Astrocyte (in vitro differentiated cells and primary cell): Measurements from ENCODE around the gene ZNF678. TPM values are rescaled to one million over a fixed set of nuclear protein-coding genes. Genes with fewer than 3 reads are reported as not detected.
"Not testable (repeated sequence)": the region's sequence is repeated elsewhere in the genome, so short reads cannot be mapped to it uniquely, and the experiment has no call there.

Source experiments
- DNase-seq: peaks from one replicate; pipeline ENCODE4 v3.0.0-alpha.2; 2010; ENCODE audit warnings: low read depth
- FAIRE-seq: peaks from 2 replicates; lab custom pipeline; 2011; peaks lifted over from hg19 to GRCh38; lab: Jason Lieb, UNC
- H2AFZ ChIP-seq: 2 replicates; pipeline ENCODE4 v1.6.0; 2012; ENCODE audit warnings: low read depth, low read length, inconsistent platforms
- H3K27ac ChIP-seq: 2 replicates; pipeline ENCODE4 v1.5.1; 2011; ENCODE audit warnings: low read depth, low read length, inconsistent platforms
- H3K27me3 ChIP-seq: 2 replicates; pipeline ENCODE4 v1.6.0; 2011; ENCODE audit warnings: low read length, inconsistent platforms; ENCODE audit not compliant: insufficient read depth
- H3K36me3 ChIP-seq: 2 replicates; pipeline ENCODE4 v1.5.1; 2011; ENCODE audit warnings: low read length, inconsistent platforms; ENCODE audit not compliant: insufficient read depth
- H3K4me1 ChIP-seq: 2 replicates; pipeline ENCODE4 v1.5.1; 2011; ENCODE audit warnings: low read length, inconsistent platforms; ENCODE audit not compliant: insufficient read depth
- H3K4me2 ChIP-seq: 2 replicates; pipeline ENCODE4 v1.6.0; 2012; ENCODE audit warnings: low read length, inconsistent platforms
- H3K4me3 ChIP-seq: 2 replicates; pipeline ENCODE4 v1.5.1; 2011; ENCODE audit warnings: low read depth, mild to moderate bottlenecking, low read length, inconsistent platforms; ENCODE audit not compliant: insufficient read depth
- H3K79me2 ChIP-seq: 2 replicates; pipeline ENCODE4 v1.6.0; 2012; ENCODE audit warnings: mild to moderate bottlenecking, low read length, inconsistent platforms; ENCODE audit not compliant: insufficient read depth
- H3K9ac ChIP-seq: 2 replicates; pipeline ENCODE4 v1.6.0; 2012; ENCODE audit warnings: mild to moderate bottlenecking, low read length, inconsistent platforms
- H3K9me3 ChIP-seq: 2 replicates; pipeline ENCODE4 v1.5.1; 2012; ENCODE audit warnings: low read depth, mild to moderate bottlenecking, low read length, inconsistent platforms; ENCODE audit not compliant: insufficient read depth
- H4K20me1 ChIP-seq: 2 replicates; pipeline ENCODE4 v1.6.0; 2012; ENCODE audit warnings: low read length, inconsistent platforms; ENCODE audit not compliant: insufficient read depth
- H3K27ac Mint-ChIP-seq: one replicate; pipeline ENCODE4 v1.8.0; 2021; ENCODE audit warnings: mild to moderate bottlenecking, mixed read lengths; ENCODE audit not compliant: unreplicated experiment
- H3K27me3 Mint-ChIP-seq: one replicate; pipeline ENCODE4 v1.8.0; 2021; ENCODE audit warnings: low read depth, mixed read lengths; ENCODE audit not compliant: unreplicated experiment
- H3K36me3 Mint-ChIP-seq: one replicate; pipeline ENCODE4 v1.8.0; 2021; ENCODE audit warnings: low read depth, mixed read lengths; ENCODE audit not compliant: unreplicated experiment
- H3K4me1 Mint-ChIP-seq: one replicate; pipeline ENCODE4 v1.8.0; 2021; ENCODE audit warnings: low read depth, mixed read lengths; ENCODE audit not compliant: unreplicated experiment
- H3K4me3 Mint-ChIP-seq: one replicate; pipeline ENCODE4 v1.8.0; 2021; ENCODE audit warnings: mild to moderate bottlenecking, moderate library complexity, mixed read lengths; ENCODE audit not compliant: unreplicated experiment
- H3K9me3 Mint-ChIP-seq: one replicate; pipeline ENCODE4 v1.8.0; 2021; ENCODE audit warnings: mild to moderate bottlenecking, mixed read lengths; ENCODE audit not compliant: unreplicated experiment
- CTCF ChIP-seq: IDR thresholded peaks from 2 replicates; pipeline ENCODE4 v1.5.1; 2011; ENCODE audit warnings: low read depth, mild to moderate bottlenecking, inconsistent platforms, low read length, moderate library complexity; ENCODE audit not compliant: insufficient read depth
- EZH2 ChIP-seq: IDR thresholded peaks from 2 replicates; pipeline ENCODE4 v1.6.1; 2012; ENCODE audit warnings: mild to moderate bottlenecking, low read length, inconsistent platforms; ENCODE audit not compliant: insufficient read depth
- total RNA-seq: library from RNA; stranded (reverse); gene quantifications from 2 replicates; pipeline ENCODE4 v1.2.1, GENCODE V29; 2021

ZNF678 gene
- total RNA-seq, 1 donor from 2014 or later = 5.4 TPM

- peaks cover 12% of the 10 kb centered on the region for H3K9me3 Mint-ChIP-seq
- H3K4me1 ChIP-seq = no peaks in the 10 kb centered on the region
- H3K79me2 ChIP-seq = peaks cover 60% of the 10 kb centered on the region
These were observed 20.0 kb downstream of the ZNF678 start for GRCh38 chr1:227583354-227583753.

GRCh38 chr1:227586733-227587132 is 23.4 kb downstream of the ZNF678 start:
- TF ChIP-seq EZH2 (no peak), CTCF (no peak)
- H3K9ac ChIP-seq = no peak overlapping the region
- H3K4me3 Mint-ChIP-seq = no peak overlapping the region
- no peak overlapping the region for H3K4me3 ChIP-seq
- no peaks in the 10 kb centered on the region for H3K4me1 ChIP-seq
- no peaks in the 10 kb centered on the region for H3K4me1 Mint-ChIP-seq
- no peak overlapping the region for H2AFZ ChIP-seq
- H3K9me3 Mint-ChIP-seq = peaks cover 18% of the 10 kb centered on the region
- DNase-seq (no peak), FAIRE-seq (no peak)
- H3K9me3 ChIP-seq = no peaks in the 10 kb centered on the region
- H3K27me3 ChIP-seq = no peaks in the 10 kb centered on the region
- no peak overlapping the region for H3K4me2 ChIP-seq
- no peak overlapping the region for H3K27ac Mint-ChIP-seq
- no peaks in the 10 kb centered on the region for H3K27me3 Mint-ChIP-seq
- H3K36me3 ChIP-seq = no peaks in the 10 kb centered on the region
- H3K36me3 Mint-ChIP-seq = peaks cover 20% of the 10 kb centered on the region
- H3K27ac ChIP-seq = no peak overlapping the region
- peaks cover 34% of the 10 kb centered on the region for H3K79me2 ChIP-seq
- no peaks in the 10 kb centered on the region for H4K20me1 ChIP-seq

More at GRCh38 chr1:227583354-227583753, 20.0 kb downstream of the ZNF678 start:
- Mint-ChIP-seq H3K36me3 (no peaks in the 10 kb centered on the region), H3K27me3 (no peaks in the 10 kb centered on the region), H3K27ac (no peak overlapping the region), H3K4me1 (no peaks in the 10 kb centered on the region), H3K4me3 (no peak overlapping the region)
- FAIRE-seq (no peak), DNase-seq (no peak)
- Histone ChIP-seq H3K36me3 (no peaks in the 10 kb centered on the region), H3K9ac (no peak overlapping the region), H3K27ac (no peak overlapping the region), H3K27me3 (no peaks in the 10 kb centered on the region), H3K9me3 (no peaks in the 10 kb centered on the region), H2AFZ (no peak overlapping the region), H3K4me2 (no peak overlapping the region), H3K4me3 (no peak overlapping the region), H4K20me1 (peaks cover 17% of the 10 kb centered on the region)
- TF ChIP-seq CTCF (no peak), EZH2 (no peak)

- no peak overlapping the region for H2AFZ ChIP-seq
- TF ChIP-seq EZH2 (no peak), CTCF (no peak)
- no peak overlapping the region for H3K27ac Mint-ChIP-seq
- H4K20me1 ChIP-seq = no peaks in the 10 kb centered on the region
- H3K79me2 ChIP-seq = peaks cover 21% of the 10 kb centered on the region
- H3K27me3 ChIP-seq = no peaks in the 10 kb centered on the region
- no peak overlapping the region for H3K4me3 Mint-ChIP-seq
- H3K27me3 Mint-ChIP-seq = no peaks in the 10 kb centered on the region
- DNase-seq (no peak), FAIRE-seq (no peak)
- H3K4me1 ChIP-seq = no peaks in the 10 kb centered on the region
- H3K9me3 Mint-ChIP-seq = peaks cover 23% of the 10 kb centered on the region
- H3K36me3 ChIP-seq = no peaks in the 10 kb centered on the region
- H3K27ac ChIP-seq = no peak overlapping the region
- H3K4me1 Mint-ChIP-seq = no peaks in the 10 kb centered on the region
- H3K36me3 Mint-ChIP-seq = peaks cover 27% of the 10 kb centered on the region
- no peak overlapping the region for H3K4me2 ChIP-seq
- H3K4me3 ChIP-seq = no peak overlapping the region
- no peaks in the 10 kb centered on the region for H3K9me3 ChIP-seq
- no peak overlapping the region for H3K9ac ChIP-seq
These were observed 24.6 kb downstream of the ZNF678 start for GRCh38 chr1:227587968-227588367.

- H3K27me3 ChIP-seq, H3K4me1 ChIP-seq, H3K4me2 ChIP-seq, FAIRE-seq, H3K27ac ChIP-seq, H3K27ac Mint-ChIP-seq, DNase-seq, H3K27me3 Mint-ChIP-seq, H3K9ac ChIP-seq, H2AFZ ChIP-seq, H3K9me3 ChIP-seq, H3K4me3 Mint-ChIP-seq, H3K4me1 Mint-ChIP-seq, H3K4me3 ChIP-seq, H3K36me3 ChIP-seq, H4K20me1 ChIP-seq: not testable (repeated sequence)
- Mint-ChIP-seq H3K9me3 (peaks cover 26% of the 10 kb centered on the region), H3K36me3 (peaks cover 30% of the 10 kb centered on the region)
- peaks cover 17% of the 10 kb centered on the region for H3K79me2 ChIP-seq
These were observed 25.4 kb downstream of the ZNF678 start for GRCh38 chr1:227588769-227589168.
